GM23338 (cell line): ENCODE measurements around the gene APOC1. TPM values are rescaled to one million over a fixed set of nuclear protein-coding genes. Genes with fewer than 3 reads are reported as not detected.

Experiments
- ATAC-seq: fragments of 200-7000 bp; cut with Tn5 transposase; 3 replicates; pipeline ENCODE4 v1.9.1; 2020
- DNase-seq: peaks from one replicate; pipeline ENCODE4 v3.0.0-alpha.2; 2015; ENCODE audit warnings: low spot score
- H2AFZ ChIP-seq: fragments of 200-600 bp; sonication (generic); 2 replicates; pipeline ENCODE4 v1.8.0; 2016; ENCODE audit warnings: antibody characterized with exemption, mild to moderate bottlenecking, moderate library complexity
- H3F3A ChIP-seq: fragments of 200-600 bp; sonication (generic); replicated peaks from 2 replicates; pipeline ENCODE4 v1.8.0; 2017; ENCODE audit warnings: antibody characterized with exemption, mixed run types, low read depth
- H3K27ac ChIP-seq: fragments of 200-600 bp; sonication (generic); 2 replicates; pipeline ENCODE4 v1.6.1; 2016; ENCODE audit warnings: low read depth
- H3K27me3 ChIP-seq: fragments of 200-600 bp; sonication (generic); 2 replicates; pipeline ENCODE4 v1.8.0; 2016; ENCODE audit warnings: mild to moderate bottlenecking, mixed run types, moderate library complexity; ENCODE audit not compliant: insufficient read depth
- H3K36me3 ChIP-seq: fragments of 200-600 bp; sonication (generic); 2 replicates; pipeline ENCODE4 v1.8.0; 2016; ENCODE audit warnings: mild to moderate bottlenecking; ENCODE audit not compliant: insufficient read depth
- H3K4me1 ChIP-seq: fragments of 200-600 bp; sonication (generic); 2 replicates; pipeline ENCODE4 v1.8.0; 2016; ENCODE audit warnings: mild to moderate bottlenecking, moderate library complexity; ENCODE audit not compliant: insufficient read depth
- H3K4me2 ChIP-seq: fragments of 200-600 bp; sonication (generic); 2 replicates; pipeline ENCODE4 v1.7.1; 2017; ENCODE audit warnings: mixed run types
- H3K4me3 ChIP-seq: fragments of 200-600 bp; sonication (generic); 2 replicates; pipeline ENCODE4 v1.6.1; 2016; ENCODE audit warnings: mixed run types
- H3K79me2 ChIP-seq: fragments of 200-600 bp; sonication (generic); replicated peaks from 2 replicates; pipeline ENCODE4 v1.8.0; 2017; ENCODE audit warnings: mild to moderate bottlenecking; ENCODE audit not compliant: insufficient read depth
- H3K9me2 ChIP-seq: fragments of 200-600 bp; sonication (generic); 2 replicates; pipeline ENCODE4 v1.8.0; 2017; ENCODE audit not compliant: insufficient read depth
- H4K20me1 ChIP-seq: fragments of 200-600 bp; sonication (generic); replicated peaks from 2 replicates; pipeline ENCODE4 v1.8.0; 2017; ENCODE audit warnings: mild to moderate bottlenecking; ENCODE audit not compliant: insufficient read depth
- H3K27ac Mint-ChIP-seq: 2 replicates; pipeline ENCODE4 v1.8.0; 2020; ENCODE audit warnings: inconsistent platforms, mild to moderate bottlenecking, moderate library complexity, mixed read lengths
- H3K27me3 Mint-ChIP-seq: 3 replicates; pipeline ENCODE4 v1.8.0; 2022; ENCODE audit warnings: low read depth, mild to moderate bottlenecking, moderate library complexity, mixed read lengths, inconsistent platforms; ENCODE audit not compliant: insufficient read depth, poor library complexity
- H3K36me3 Mint-ChIP-seq: 3 replicates; pipeline ENCODE4 v1.8.0; 2021; ENCODE audit warnings: low read depth, mild to moderate bottlenecking, inconsistent platforms, moderate library complexity, mixed read lengths
- H3K4me1 Mint-ChIP-seq: 3 replicates; pipeline ENCODE4 v1.8.0; 2020; ENCODE audit warnings: mild to moderate bottlenecking, inconsistent platforms, mixed read lengths
- H3K4me3 Mint-ChIP-seq: 3 replicates; pipeline ENCODE4 v1.8.0; 2021; ENCODE audit warnings: moderate library complexity, mild to moderate bottlenecking, inconsistent platforms, mixed read lengths
- H3K9me3 Mint-ChIP-seq: 3 replicates; pipeline ENCODE4 v1.8.0; 2020; ENCODE audit warnings: moderate library complexity, mild to moderate bottlenecking, inconsistent platforms, mixed read lengths
- CREB1 ChIP-seq: fragments of 250-450 bp; sonication (Bioruptor Pico); IDR thresholded peaks from 2 replicates; pipeline ENCODE4 v1.5.0; 2020; ENCODE audit warnings: low read depth, mild to moderate bottlenecking, moderate library complexity
- EZH2 ChIP-seq: fragments of 200-600 bp; sonication (generic); IDR thresholded peaks from one replicate; pipeline ENCODE4 v1.8.0; 2017; ENCODE audit warnings: antibody characterized with exemption, mild to moderate bottlenecking, low read depth; ENCODE audit not compliant: unreplicated experiment
- JUNB ChIP-seq: IDR thresholded peaks from one replicate; pipeline ENCODE4 v1.6.1; 2016; ENCODE audit warnings: antibody characterized with exemption; ENCODE audit not compliant: unreplicated experiment
- STAT1 ChIP-seq: IDR thresholded peaks from one replicate; pipeline ENCODE4 v1.6.1; 2016; ENCODE audit warnings: antibody characterized with exemption; ENCODE audit not compliant: unreplicated experiment
- polyA plus RNA-seq: library from polyadenylated mRNA; unstranded; fragments of >200 nt; fragmentation: Nextera tagmentation; extraction: Ambion mirVana; gene quantifications from 2 replicates; pipeline ENCODE4 v1.2.1, GENCODE V29; 2016
- total RNA-seq: library from RNA; depleted of rRNA; stranded (reverse); fragments of >200 nt; shearing (Covaris generic); gene quantifications from 2 replicates; pipeline ENCODE4 v1.2.3, GENCODE V29; 2014
- TF ChIP-seq, protein P1 (sequence below): IDR thresholded peaks from 2 replicates; pipeline ENCODE4 v1.6.1; 2016; ENCODE audit warnings: antibody characterized with exemption
- TF ChIP-seq, protein P2 (sequence below): fragments of 250-450 bp; sonication (Bioruptor Pico); IDR thresholded peaks from 2 replicates; pipeline ENCODE4 v1.5.0; 2020; ENCODE audit warnings: mild to moderate bottlenecking, moderate library complexity

The APOC1 gene
- total and polyA plus RNA-seq, 2 experiments from 2014 or later = 26.8 to 221 TPM

DNA sequence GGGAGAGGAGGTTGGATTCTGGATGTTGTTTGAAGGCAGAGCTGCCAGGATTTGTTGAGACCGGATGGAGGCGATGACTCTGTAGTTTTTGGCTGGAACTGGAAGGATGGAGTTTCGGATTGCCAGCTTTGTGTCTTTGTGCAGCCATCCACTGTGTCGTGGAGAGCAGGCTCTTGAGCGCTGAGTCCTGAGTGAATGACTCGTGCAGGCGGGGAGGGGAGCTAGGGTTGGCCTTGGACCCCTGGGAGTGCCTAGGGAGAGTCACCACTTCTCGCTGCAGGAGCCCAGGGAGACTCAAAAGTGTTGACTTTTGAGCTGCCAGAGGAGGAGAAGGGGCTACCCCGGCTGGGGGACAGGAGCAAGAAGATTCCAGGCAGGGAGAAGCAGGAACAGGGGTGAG is 19.5 kb upstream of the APOC1 start:
- Histone ChIP-seq H3K4me1 (peaks cover 9% of the 10 kb centered on the region; the same call in 1 of the 2 replicates), H3K27me3 (no peaks in the 10 kb centered on the region), H3K9me2 (no peaks in the 10 kb centered on the region), H3K36me3 (peaks cover 46% of the 10 kb centered on the region), H3K4me2 (no peak overlapping the region), H3K27ac (no peak overlapping the region), H3K79me2 (peaks cover 48% of the 10 kb centered on the region), H3F3A (peaks cover 26% of the 10 kb centered on the region), H3K4me3 (no peak overlapping the region), H4K20me1 (peaks cover 46% of the 10 kb centered on the region), H2AFZ (no peak overlapping the region)
- H3K4me3 Mint-ChIP-seq = no peak overlapping the region; the same call in 2 of the 3 replicates
- TF ChIP-seq JUNB = no peak
- TF ChIP-seq STAT1 = no peak
- TF ChIP-seq EZH2 = no peak
- TF ChIP-seq CREB1 = no peak
- TF ChIP-seq, protein P1, sequence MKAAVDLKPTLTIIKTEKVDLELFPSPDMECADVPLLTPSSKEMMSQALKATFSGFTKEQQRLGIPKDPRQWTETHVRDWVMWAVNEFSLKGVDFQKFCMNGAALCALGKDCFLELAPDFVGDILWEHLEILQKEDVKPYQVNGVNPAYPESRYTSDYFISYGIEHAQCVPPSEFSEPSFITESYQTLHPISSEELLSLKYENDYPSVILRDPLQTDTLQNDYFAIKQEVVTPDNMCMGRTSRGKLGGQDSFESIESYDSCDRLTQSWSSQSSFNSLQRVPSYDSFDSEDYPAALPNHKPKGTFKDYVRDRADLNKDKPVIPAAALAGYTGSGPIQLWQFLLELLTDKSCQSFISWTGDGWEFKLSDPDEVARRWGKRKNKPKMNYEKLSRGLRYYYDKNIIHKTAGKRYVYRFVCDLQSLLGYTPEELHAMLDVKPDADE = no peak
- TF ChIP-seq, protein P2, sequence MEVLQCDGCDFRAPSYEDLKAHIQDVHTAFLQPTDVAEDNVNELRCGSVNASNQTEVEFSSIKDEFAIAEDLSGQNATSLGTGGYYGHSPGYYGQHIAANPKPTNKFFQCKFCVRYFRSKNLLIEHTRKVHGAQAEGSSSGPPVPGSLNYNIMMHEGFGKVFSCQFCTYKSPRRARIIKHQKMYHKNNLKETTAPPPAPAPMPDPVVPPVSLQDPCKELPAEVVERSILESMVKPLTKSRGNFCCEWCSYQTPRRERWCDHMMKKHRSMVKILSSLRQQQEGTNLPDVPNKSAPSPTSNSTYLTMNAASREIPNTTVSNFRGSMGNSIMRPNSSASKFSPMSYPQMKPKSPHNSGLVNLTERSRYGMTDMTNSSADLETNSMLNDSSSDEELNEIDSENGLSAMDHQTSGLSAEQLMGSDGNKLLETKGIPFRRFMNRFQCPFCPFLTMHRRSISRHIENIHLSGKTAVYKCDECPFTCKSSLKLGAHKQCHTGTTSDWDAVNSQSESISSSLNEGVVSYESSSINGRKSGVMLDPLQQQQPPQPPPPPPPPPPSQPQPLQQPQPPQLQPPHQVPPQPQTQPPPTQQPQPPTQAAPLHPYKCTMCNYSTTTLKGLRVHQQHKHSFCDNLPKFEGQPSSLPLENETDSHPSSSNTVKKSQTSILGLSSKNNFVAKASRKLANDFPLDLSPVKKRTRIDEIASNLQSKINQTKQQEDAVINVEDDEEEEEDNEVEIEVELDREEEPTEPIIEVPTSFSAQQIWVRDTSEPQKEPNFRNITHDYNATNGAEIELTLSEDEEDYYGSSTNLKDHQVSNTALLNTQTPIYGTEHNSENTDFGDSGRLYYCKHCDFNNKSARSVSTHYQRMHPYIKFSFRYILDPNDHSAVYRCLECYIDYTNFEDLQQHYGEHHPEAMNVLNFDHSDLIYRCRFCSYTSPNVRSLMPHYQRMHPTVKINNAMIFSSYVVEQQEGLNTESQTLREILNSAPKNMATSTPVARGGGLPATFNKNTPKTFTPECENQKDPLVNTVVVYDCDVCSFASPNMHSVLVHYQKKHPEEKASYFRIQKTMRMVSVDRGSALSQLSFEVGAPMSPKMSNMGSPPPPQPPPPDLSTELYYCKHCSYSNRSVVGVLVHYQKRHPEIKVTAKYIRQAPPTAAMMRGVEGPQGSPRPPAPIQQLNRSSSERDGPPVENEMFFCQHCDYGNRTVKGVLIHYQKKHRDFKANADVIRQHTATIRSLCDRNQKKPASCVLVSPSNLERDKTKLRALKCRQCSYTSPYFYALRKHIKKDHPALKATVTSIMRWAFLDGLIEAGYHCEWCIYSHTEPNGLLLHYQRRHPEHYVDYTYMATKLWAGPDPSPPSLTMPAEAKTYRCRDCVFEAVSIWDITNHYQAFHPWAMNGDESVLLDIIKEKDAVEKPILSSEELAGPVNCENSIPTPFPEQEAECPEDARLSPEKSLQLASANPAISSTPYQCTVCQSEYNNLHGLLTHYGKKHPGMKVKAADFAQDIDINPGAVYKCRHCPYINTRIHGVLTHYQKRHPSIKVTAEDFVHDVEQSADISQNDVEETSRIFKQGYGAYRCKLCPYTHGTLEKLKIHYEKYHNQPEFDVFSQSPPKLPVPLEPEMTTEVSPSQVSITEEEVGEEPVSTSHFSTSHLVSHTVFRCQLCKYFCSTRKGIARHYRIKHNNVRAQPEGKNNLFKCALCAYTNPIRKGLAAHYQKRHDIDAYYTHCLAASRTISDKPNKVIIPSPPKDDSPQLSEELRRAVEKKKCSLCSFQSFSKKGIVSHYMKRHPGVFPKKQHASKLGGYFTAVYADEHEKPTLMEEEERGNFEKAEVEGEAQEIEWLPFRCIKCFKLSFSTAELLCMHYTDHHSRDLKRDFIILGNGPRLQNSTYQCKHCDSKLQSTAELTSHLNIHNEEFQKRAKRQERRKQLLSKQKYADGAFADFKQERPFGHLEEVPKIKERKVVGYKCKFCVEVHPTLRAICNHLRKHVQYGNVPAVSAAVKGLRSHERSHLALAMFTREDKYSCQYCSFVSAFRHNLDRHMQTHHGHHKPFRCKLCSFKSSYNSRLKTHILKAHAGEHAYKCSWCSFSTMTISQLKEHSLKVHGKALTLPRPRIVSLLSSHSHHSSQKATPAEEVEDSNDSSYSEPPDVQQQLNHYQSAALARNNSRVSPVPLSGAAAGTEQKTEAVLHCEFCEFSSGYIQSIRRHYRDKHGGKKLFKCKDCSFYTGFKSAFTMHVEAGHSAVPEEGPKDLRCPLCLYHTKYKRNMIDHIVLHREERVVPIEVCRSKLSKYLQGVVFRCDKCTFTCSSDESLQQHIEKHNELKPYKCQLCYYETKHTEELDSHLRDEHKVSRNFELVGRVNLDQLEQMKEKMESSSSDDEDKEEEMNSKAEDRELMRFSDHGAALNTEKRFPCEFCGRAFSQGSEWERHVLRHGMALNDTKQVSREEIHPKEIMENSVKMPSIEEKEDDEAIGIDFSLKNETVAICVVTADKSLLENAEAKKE (CRISPR knock-in tag) = no peak
- peaks cover 20% of the 10 kb centered on the region for H3K4me1 Mint-ChIP-seq
- H3K27me3 Mint-ChIP-seq = peaks cover 21% of the 10 kb centered on the region
- H3K36me3 Mint-ChIP-seq = peaks cover 85% of the 10 kb centered on the region
- no peak for DNase-seq
- H3K9me3 Mint-ChIP-seq = peaks cover 3% of the 10 kb centered on the region; the same call in 2 of the 3 replicates
- H3K27ac Mint-ChIP-seq = no peak overlapping the region
- ATAC-seq = no peak
